PC-3 (cell line): Measurements from ENCODE around the gene HOXB7.

ENCODE experiments used
- EZH2phosphoT487 ChIP-seq: fragments of 300-600 bp; sonication (generic); IDR thresholded peaks from 2 replicates; pipeline ENCODE4 v1.6.1; 2018; ENCODE audit warnings: mild to moderate bottlenecking, antibody characterized with exemption, low read length, borderline replicate concordance
- TF ChIP-seq, protein P1 (sequence below): fragments of 300-600 bp; sonication (generic); conservative IDR thresholded peaks from 2 replicates; pipeline ENCODE4 v1.5.1; 2017; ENCODE audit warnings: antibody characterized with exemption, low read depth, mild to moderate bottlenecking, low read length

DNA sequence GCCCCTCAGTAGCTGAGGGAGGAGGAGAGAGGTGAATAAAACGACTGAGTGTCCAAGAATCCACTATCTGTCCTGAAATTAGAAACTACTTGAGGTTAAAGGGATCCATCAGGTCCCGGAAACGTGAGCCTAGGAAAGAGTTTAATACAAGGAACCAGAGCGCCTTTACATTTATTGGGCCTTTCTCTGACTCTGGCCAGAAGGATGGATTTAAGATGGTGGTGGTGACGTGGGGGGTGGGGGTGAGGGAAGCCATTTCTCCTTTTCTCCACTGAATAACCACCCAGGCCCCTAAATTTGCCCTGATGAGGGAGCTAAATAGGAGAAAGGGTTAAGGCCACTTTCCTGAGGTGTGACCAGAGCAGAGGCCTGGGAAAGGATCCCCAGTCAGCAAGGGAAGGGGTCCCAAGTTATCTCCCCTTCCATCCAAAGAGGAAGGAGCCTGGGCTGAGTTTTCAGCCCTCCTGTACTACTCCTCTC lies 16.3 kb upstream of the HOXB7 start:
- TF ChIP-seq, protein P1, sequence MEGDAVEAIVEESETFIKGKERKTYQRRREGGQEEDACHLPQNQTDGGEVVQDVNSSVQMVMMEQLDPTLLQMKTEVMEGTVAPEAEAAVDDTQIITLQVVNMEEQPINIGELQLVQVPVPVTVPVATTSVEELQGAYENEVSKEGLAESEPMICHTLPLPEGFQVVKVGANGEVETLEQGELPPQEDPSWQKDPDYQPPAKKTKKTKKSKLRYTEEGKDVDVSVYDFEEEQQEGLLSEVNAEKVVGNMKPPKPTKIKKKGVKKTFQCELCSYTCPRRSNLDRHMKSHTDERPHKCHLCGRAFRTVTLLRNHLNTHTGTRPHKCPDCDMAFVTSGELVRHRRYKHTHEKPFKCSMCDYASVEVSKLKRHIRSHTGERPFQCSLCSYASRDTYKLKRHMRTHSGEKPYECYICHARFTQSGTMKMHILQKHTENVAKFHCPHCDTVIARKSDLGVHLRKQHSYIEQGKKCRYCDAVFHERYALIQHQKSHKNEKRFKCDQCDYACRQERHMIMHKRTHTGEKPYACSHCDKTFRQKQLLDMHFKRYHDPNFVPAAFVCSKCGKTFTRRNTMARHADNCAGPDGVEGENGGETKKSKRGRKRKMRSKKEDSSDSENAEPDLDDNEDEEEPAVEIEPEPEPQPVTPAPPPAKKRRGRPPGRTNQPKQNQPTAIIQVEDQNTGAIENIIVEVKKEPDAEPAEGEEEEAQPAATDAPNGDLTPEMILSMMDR: no peak
- TF ChIP-seq EZH2phosphoT487: no peak
